ENCODE results near the gene ZNF385D. TPM values are rescaled to one million over a fixed set of nuclear protein-coding genes. Genes with fewer than 3 reads are reported as not detected.
A peak's percentile ranks its signal among the peaks of the same experiment; 100 is the strongest.

The ZNF385D gene
- total RNA-seq, 1 donor from 2014 or later, result 42.9 TPM

GRCh38 chr3:21778715-21779114 lies 27.7 kb upstream of the ZNF385D start:
- DNase-seq, result no peak
- no peaks in the 10 kb centered on the region for H3K27me3 Mint-ChIP-seq (ENCODE audit: unreplicated experiment)
- no peak overlapping the region for H3K27ac Mint-ChIP-seq (ENCODE audit: unreplicated experiment)
- H3K4me3 Mint-ChIP-seq (ENCODE audit: unreplicated experiment), result no peak overlapping the region
- no peaks in the 10 kb centered on the region for H3K36me3 Mint-ChIP-seq (ENCODE audit: unreplicated experiment)
- peaks cover 12% of the 10 kb centered on the region for H3K4me1 Mint-ChIP-seq (ENCODE audit: low read depth, unreplicated experiment)
- TF ChIP-seq, protein P1, sequence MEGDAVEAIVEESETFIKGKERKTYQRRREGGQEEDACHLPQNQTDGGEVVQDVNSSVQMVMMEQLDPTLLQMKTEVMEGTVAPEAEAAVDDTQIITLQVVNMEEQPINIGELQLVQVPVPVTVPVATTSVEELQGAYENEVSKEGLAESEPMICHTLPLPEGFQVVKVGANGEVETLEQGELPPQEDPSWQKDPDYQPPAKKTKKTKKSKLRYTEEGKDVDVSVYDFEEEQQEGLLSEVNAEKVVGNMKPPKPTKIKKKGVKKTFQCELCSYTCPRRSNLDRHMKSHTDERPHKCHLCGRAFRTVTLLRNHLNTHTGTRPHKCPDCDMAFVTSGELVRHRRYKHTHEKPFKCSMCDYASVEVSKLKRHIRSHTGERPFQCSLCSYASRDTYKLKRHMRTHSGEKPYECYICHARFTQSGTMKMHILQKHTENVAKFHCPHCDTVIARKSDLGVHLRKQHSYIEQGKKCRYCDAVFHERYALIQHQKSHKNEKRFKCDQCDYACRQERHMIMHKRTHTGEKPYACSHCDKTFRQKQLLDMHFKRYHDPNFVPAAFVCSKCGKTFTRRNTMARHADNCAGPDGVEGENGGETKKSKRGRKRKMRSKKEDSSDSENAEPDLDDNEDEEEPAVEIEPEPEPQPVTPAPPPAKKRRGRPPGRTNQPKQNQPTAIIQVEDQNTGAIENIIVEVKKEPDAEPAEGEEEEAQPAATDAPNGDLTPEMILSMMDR (IDR thresholded peaks at IDR 0.05; ENCODE audit: partially characterized antibody, unreplicated experiment), result no peak
- no peaks in the 10 kb centered on the region for H3K9me3 Mint-ChIP-seq (ENCODE audit: unreplicated experiment)

DNA sequence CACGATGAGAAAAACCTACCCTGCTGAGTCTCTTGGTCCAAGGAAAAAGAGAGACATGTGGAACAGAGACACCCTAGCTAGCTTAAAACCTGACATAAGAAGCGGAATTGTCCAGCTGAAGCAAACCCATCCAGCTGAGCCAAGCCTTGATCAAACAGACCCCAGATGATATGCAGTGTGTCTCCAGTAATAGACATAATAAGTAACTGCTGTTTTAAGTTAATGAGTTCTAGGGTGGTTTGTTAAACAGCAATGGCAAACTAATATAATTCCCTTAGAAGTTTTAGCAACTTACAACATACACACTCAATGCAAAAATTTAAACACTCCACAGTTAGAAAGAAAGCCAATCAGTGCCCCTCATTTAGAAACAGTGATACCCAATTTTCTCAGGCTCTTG lies 26.8 kb upstream of the ZNF385D start:
- TF ChIP-seq, protein P1 (IDR thresholded peaks at IDR 0.05; ENCODE audit: partially characterized antibody, unreplicated experiment), result no peak
- Mint-ChIP-seq H3K4me1 (ENCODE audit: low read depth, unreplicated experiment) (peaks cover 8% of the 10 kb centered on the region), H3K27me3 (ENCODE audit: unreplicated experiment) (no peaks in the 10 kb centered on the region), H3K36me3 (ENCODE audit: unreplicated experiment) (no peaks in the 10 kb centered on the region), H3K4me3 (ENCODE audit: unreplicated experiment) (no peak overlapping the region), H3K27ac (ENCODE audit: unreplicated experiment) (no peak overlapping the region), H3K9me3 (ENCODE audit: unreplicated experiment) (no peaks in the 10 kb centered on the region)
- DNase-seq, result no peak

- H3K27ac Mint-ChIP-seq (ENCODE audit: unreplicated experiment), result no peak overlapping the region
- TF ChIP-seq, protein P1 (IDR thresholded peaks at IDR 0.05; ENCODE audit: partially characterized antibody, unreplicated experiment), result no peak
- no peaks in the 10 kb centered on the region for H3K9me3 Mint-ChIP-seq (ENCODE audit: unreplicated experiment)
- H3K27me3 Mint-ChIP-seq (ENCODE audit: unreplicated experiment), result peaks cover 2% of the 10 kb centered on the region
- H3K36me3 Mint-ChIP-seq (ENCODE audit: unreplicated experiment), result no peaks in the 10 kb centered on the region
- H3K4me3 Mint-ChIP-seq (ENCODE audit: unreplicated experiment), result no peak overlapping the region
- peaks cover 4% of the 10 kb centered on the region for H3K4me1 Mint-ChIP-seq (ENCODE audit: low read depth, unreplicated experiment)
- no peak for DNase-seq
Observed at GRCh38 chr3:21766002-21766401, 15.0 kb upstream of the ZNF385D start.

DNA sequence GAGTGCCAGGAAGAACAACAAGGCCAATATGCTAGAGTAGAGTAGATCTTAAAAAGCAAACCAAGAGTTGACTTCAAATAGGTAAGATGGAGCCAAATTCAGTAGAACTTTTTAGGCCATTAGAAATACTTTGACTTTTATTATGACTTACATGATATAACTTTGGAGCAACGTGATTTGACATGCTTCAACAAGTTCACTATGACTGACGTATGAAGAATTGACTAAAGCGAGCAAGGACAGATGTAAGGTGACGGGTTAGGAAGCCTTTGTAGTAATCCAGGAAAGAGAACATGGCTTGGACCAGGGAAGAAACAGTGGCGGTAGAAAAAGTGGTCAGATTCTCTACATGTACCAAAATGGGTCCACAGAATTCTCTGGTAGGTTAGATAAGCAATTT lies 4.9 kb upstream of the ZNF385D start:
- H3K27ac Mint-ChIP-seq (ENCODE audit: unreplicated experiment), result no peak overlapping the region
- no peak for DNase-seq
- peaks cover 8% of the 10 kb centered on the region for H3K9me3 Mint-ChIP-seq (ENCODE audit: unreplicated experiment)
- no peaks in the 10 kb centered on the region for H3K27me3 Mint-ChIP-seq (ENCODE audit: unreplicated experiment)
- no peaks in the 10 kb centered on the region for H3K36me3 Mint-ChIP-seq (ENCODE audit: unreplicated experiment)
- no peak overlapping the region for H3K4me3 Mint-ChIP-seq (ENCODE audit: unreplicated experiment)
- TF ChIP-seq, protein P1 (IDR thresholded peaks at IDR 0.05; ENCODE audit: partially characterized antibody, unreplicated experiment), result no peak
- peaks cover 33% of the 10 kb centered on the region for H3K4me1 Mint-ChIP-seq (ENCODE audit: low read depth, unreplicated experiment)

DNA sequence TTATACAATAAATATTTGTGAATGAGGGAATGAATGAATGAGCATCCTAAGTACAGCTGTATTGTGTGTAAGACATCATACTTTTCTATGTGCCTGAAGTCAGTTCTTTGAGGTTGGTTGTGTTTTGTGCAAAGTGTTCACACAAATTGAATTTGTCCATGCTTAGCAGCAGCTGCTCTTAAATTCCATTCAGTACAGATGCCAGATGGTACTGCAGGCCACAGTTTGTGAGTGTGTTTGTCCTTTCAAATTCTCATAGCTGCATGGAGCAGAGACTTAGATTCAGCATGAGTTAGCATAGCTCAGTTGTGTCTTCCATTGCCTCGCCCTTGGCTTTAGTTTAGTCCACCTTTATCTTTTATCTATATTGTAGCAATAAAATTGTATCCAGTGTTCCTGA lies 3.8 kb upstream of the ZNF385D start:
- no peaks in the 10 kb centered on the region for H3K27me3 Mint-ChIP-seq (ENCODE audit: unreplicated experiment)
- peaks cover 38% of the 10 kb centered on the region for H3K4me1 Mint-ChIP-seq (ENCODE audit: low read depth, unreplicated experiment)
- H3K9me3 Mint-ChIP-seq (ENCODE audit: unreplicated experiment), result peaks cover 15% of the 10 kb centered on the region
- no peaks in the 10 kb centered on the region for H3K36me3 Mint-ChIP-seq (ENCODE audit: unreplicated experiment)
- H3K4me3 Mint-ChIP-seq (ENCODE audit: unreplicated experiment), result peak overlapping the region; percentile 26
- TF ChIP-seq, protein P1 (IDR thresholded peaks at IDR 0.05; ENCODE audit: partially characterized antibody, unreplicated experiment), result no peak
- DNase-seq, result no peak
- H3K27ac Mint-ChIP-seq (ENCODE audit: unreplicated experiment), result peak overlapping the region; percentile 65

Measured in glutamatergic neuron (in vitro differentiated cells).